Uterus (tissue), 4 donors: ENCODE measurements around the gene KCNAB2. TPM values are rescaled to one million over a fixed set of nuclear protein-coding genes. Genes with fewer than 3 reads are reported as not detected.

ENCODE experiments used
- DNase-seq, 2 donors: peaks; one replicate each; pipeline ENCODE4 v3.0.0-alpha.2; 2019 to 2020
- H3K27ac ChIP-seq, 2 donors: fragments of 200-600 bp; sonication (generic); 1 replicate in 1 of 2; 2 replicates in 1 of 2; pipeline ENCODE4 v1.5.1; 2016 to 2018
- H3K27me3 ChIP-seq, 2 donors: fragments of 200-600 bp; sonication (generic); one replicate each; pipeline ENCODE4 v1.5.1; 2018 to 2019; ENCODE audit warnings: control low read depth in 1 of 2
- H3K36me3 ChIP-seq, 2 donors: fragments of 200-600 bp; sonication (generic); one replicate each; pipeline ENCODE4 v1.5.1; 2019; ENCODE audit warnings: control low read depth in 1 of 2
- H3K4me1 ChIP-seq, 2 donors: fragments of 200-600 bp; sonication (generic); one replicate each; pipeline ENCODE4 v1.5.1; 2018 to 2019; ENCODE audit warnings: control low read depth in 1 of 2
- H3K4me3 ChIP-seq, 2 donors: fragments of 200-600 bp; sonication (generic); 1 replicate in 1 of 2; 2 replicates in 1 of 2; pipeline ENCODE4 v1.5.1; 2018 to 2019; ENCODE audit warnings: mild to moderate bottlenecking in 1 of 2
- H3K9me3 ChIP-seq, 2 donors: fragments of 200-600 bp; sonication (generic); one replicate each; pipeline ENCODE4 v1.5.1; 2019; ENCODE audit warnings: control low read depth in 1 of 2
- CTCF ChIP-seq, 4 experiments: fragments of 200-600 bp in 2 of 4; fragments of 450-650 bp in 2 of 4; sonication (generic) in 2 of 4; IDR thresholded peaks; one replicate each; pipeline ENCODE4 v1.5.1; 2016 to 2019; ENCODE audit warnings: antibody characterized with exemption in 4 of 4, mild to moderate bottlenecking in 2 of 4, moderate library complexity in 1 of 4
- POLR2A ChIP-seq, 2 donors: fragments of 450-650 bp; IDR thresholded peaks; one replicate each; pipeline ENCODE4 v1.6.1; 2016; ENCODE audit warnings: antibody characterized with exemption in 2 of 2, mild to moderate bottlenecking in 1 of 2, moderate library complexity in 1 of 2
- intact Hi-C: fragments of 100-400 bp; cut with DNase I; formaldehyde crosslinking; loops from one replicate; pipeline ENCODE4 v1.15.1; 2023; ENCODE audit warnings: low total_unique reads
- total RNA-seq, 4 donors: library from RNA; depleted of rRNA in 3 of 4; stranded (reverse); fragments of >200 nt in 3 of 4; gene quantifications; one replicate each; pipeline versions ENCODE4 v1.1.0 to v1.2.4, GENCODE V29; 2014 to 2023
- donor health status: DM: yes; HTN: yes; CAD: no.

KCNAB2 gene
- total RNA-seq, 4 donors from 2014 or later = 1.5 to 21.2 (median 12.9) TPM

GRCh38 chr1:6105763-6106162 lies 60.1 kb downstream of the KCNAB2 start:
- Histone ChIP-seq H3K36me3 (no peaks in the 10 kb centered on the region), H3K4me3 (no peak overlapping the region), H3K4me1 (no peaks in the 10 kb centered on the region), H3K27me3 (peaks cover 0 to 5% of the 10 kb centered on the region in 2 donors), H3K27ac (no peak overlapping the region), H3K9me3 (no peaks in the 10 kb centered on the region)
- intact Hi-C loops = no loop called here
- no peak for DNase-seq
- no peak for TF ChIP-seq POLR2A (IDR thresholded peaks at IDR 0.05)
- TF ChIP-seq CTCF (IDR thresholded peaks at IDR 0.05) = no peak

GRCh38 chr1:6106321-6106731 lies 60.6 kb downstream of the KCNAB2 start:
- no peak for DNase-seq
- TF ChIP-seq CTCF (IDR thresholded peaks at IDR 0.05) = no peak
- TF ChIP-seq POLR2A (IDR thresholded peaks at IDR 0.05) = no peak
- Histone ChIP-seq H3K9me3 (no peaks in the 10 kb centered on the region), H3K36me3 (no peaks in the 10 kb centered on the region), H3K4me1 (no peaks in the 10 kb centered on the region), H3K27ac (no peak overlapping the region), H3K27me3 (peaks cover 0 to 5% of the 10 kb centered on the region in 2 donors), H3K4me3 (no peak overlapping the region)
- intact Hi-C loops = no loop called here

GRCh38 chr1:6106977-6107376 lies 61.3 kb downstream of the KCNAB2 start:
- Histone ChIP-seq H3K4me1 (no peaks in the 10 kb centered on the region), H3K9me3 (no peaks in the 10 kb centered on the region), H3K4me3 (no peak overlapping the region), H3K36me3 (no peaks in the 10 kb centered on the region), H3K27me3 (peaks cover 0 to 3% of the 10 kb centered on the region in 2 donors), H3K27ac (no peak overlapping the region)
- no peak for DNase-seq
- TF ChIP-seq CTCF (IDR thresholded peaks at IDR 0.05) (no peak), POLR2A (IDR thresholded peaks at IDR 0.05) (no peak)
- intact Hi-C loops = no loop called here

GRCh38 chr1:6107409-6108356 lies 62.0 kb downstream of the KCNAB2 start:
- intact Hi-C loops = no loop called here
- Histone ChIP-seq H3K27me3 (no peaks in the 10 kb centered on the region), H3K4me1 (no peaks in the 10 kb centered on the region), H3K4me3 (no peak overlapping the region), H3K36me3 (no peaks in the 10 kb centered on the region), H3K9me3 (no peaks in the 10 kb centered on the region), H3K27ac (no peak overlapping the region)
- no peak for DNase-seq
- TF ChIP-seq CTCF (IDR thresholded peaks at IDR 0.05) (no peak), POLR2A (IDR thresholded peaks at IDR 0.05) (no peak)

- intact Hi-C loops = no loop called here
- no peaks in the 10 kb centered on the region for H3K27me3 ChIP-seq
- H3K9me3 ChIP-seq = no peaks in the 10 kb centered on the region
- TF ChIP-seq POLR2A (IDR thresholded peaks at IDR 0.05) (no peak), CTCF (IDR thresholded peaks at IDR 0.05) (no peak)
- no peaks in the 10 kb centered on the region for H3K4me1 ChIP-seq
- H3K27ac ChIP-seq = no peak overlapping the region
- no peak for DNase-seq
- no peaks in the 10 kb centered on the region for H3K36me3 ChIP-seq
- H3K4me3 ChIP-seq = no peak overlapping the region
These were observed 62.8 kb downstream of the KCNAB2 start for GRCh38 chr1:6108476-6108875.
